Fibroblast of lung (primary cell): ENCODE data around the gene UCHL3.

Source experiments
- EZH2 ChIP-seq: IDR thresholded peaks from 2 replicates; pipeline ENCODE4 v1.5.1; 2012; ENCODE audit warnings: low read length, control low read depth, mild to moderate bottlenecking; ENCODE audit errors: missing control alignments
- TF ChIP-seq, protein P1 (sequence below), 2 donors: IDR thresholded peaks in 1 of 2; conservative IDR thresholded peaks in 1 of 2; 1 replicate in 1 of 2; 2 replicates in 1 of 2; pipeline ENCODE4 v1.5.1; 2011 to 2012; ENCODE audit warnings: low read length in 2 of 2, control low read depth in 1 of 2, inconsistent platforms in 1 of 2, low read depth in 1 of 2, mild to moderate bottlenecking in 1 of 2

GRCh38 chr13:75508002-75508548 is 41.5 kb upstream of the UCHL3 start:
- TF ChIP-seq, protein P1, sequence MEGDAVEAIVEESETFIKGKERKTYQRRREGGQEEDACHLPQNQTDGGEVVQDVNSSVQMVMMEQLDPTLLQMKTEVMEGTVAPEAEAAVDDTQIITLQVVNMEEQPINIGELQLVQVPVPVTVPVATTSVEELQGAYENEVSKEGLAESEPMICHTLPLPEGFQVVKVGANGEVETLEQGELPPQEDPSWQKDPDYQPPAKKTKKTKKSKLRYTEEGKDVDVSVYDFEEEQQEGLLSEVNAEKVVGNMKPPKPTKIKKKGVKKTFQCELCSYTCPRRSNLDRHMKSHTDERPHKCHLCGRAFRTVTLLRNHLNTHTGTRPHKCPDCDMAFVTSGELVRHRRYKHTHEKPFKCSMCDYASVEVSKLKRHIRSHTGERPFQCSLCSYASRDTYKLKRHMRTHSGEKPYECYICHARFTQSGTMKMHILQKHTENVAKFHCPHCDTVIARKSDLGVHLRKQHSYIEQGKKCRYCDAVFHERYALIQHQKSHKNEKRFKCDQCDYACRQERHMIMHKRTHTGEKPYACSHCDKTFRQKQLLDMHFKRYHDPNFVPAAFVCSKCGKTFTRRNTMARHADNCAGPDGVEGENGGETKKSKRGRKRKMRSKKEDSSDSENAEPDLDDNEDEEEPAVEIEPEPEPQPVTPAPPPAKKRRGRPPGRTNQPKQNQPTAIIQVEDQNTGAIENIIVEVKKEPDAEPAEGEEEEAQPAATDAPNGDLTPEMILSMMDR (conservative IDR thresholded peaks at IDR 0.05 in 1 of 2, IDR thresholded peaks at IDR 0.05 in 1 of 2; ENCODE audit: low read depth in 1 of 2, low read length in 2 of 2): no peak
- TF ChIP-seq EZH2: no peak
